Measurements from ENCODE around the gene STRBP. TPM values are rescaled to one million over a fixed set of nuclear protein-coding genes. Genes with fewer than 3 reads are reported as not detected.
A peak's percentile ranks its signal among the peaks of the same experiment; 100 is the strongest.

STRBP gene
- total and polyA plus RNA-seq, 3 donors from 2014 or later: 47.8 to 102 (median 66.5) TPM

DNA sequence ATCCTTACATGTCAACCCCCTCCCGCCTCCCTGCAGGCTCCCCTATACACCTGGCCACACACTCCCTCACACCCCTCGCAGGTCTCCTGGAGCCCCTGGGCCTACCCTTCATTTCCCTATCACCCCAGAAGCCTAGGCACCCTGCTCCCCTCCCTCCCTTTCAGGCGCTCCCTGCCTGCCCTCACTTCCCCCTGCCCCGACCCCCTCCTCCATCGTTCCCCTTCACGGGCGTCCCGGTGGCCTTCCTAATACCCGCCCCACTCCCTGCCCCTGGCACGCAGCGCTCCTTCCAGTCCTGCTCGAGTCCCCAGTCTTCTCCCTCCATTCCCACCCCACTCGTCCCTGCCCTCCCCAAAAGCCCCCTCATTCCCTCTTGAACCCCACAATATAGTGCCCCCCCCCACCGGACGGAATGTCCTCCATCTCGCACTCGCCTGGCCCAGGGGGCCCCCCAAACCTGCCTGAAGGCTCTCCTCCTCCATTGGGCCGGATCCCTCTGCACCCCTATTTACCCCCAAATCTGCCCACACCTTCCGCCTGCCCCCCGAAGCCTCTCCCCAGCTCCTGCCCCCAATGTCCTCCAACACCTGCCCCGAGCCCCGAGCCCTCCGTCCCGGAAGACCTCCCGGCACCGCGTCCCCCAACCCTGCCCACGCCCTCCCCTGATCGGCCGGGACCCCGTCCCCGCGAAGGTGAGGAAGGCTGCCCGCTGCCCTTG lies 746 bp downstream of the STRBP start:
- 3 to 7% methylated on average over 29 to 33 of the region's 34 CpGs for WGBS, 2 donors
- Histone ChIP-seq H3K36me3 (ENCODE audit: low read depth, missing control alignments) (no peaks in the 10 kb centered on the region), H3K4me3 (peak overlapping the region; percentile 71 to 81), H3K27ac (no peak overlapping the region), H3K4me1 (peaks cover 5% of the 10 kb centered on the region), H3K27me3 (no peaks in the 10 kb centered on the region), H3K9me3 (no peaks in the 10 kb centered on the region)
- no peak for TF ChIP-seq POLR2A (IDR thresholded peaks at IDR 0.05)
- TF ChIP-seq, protein P1, sequence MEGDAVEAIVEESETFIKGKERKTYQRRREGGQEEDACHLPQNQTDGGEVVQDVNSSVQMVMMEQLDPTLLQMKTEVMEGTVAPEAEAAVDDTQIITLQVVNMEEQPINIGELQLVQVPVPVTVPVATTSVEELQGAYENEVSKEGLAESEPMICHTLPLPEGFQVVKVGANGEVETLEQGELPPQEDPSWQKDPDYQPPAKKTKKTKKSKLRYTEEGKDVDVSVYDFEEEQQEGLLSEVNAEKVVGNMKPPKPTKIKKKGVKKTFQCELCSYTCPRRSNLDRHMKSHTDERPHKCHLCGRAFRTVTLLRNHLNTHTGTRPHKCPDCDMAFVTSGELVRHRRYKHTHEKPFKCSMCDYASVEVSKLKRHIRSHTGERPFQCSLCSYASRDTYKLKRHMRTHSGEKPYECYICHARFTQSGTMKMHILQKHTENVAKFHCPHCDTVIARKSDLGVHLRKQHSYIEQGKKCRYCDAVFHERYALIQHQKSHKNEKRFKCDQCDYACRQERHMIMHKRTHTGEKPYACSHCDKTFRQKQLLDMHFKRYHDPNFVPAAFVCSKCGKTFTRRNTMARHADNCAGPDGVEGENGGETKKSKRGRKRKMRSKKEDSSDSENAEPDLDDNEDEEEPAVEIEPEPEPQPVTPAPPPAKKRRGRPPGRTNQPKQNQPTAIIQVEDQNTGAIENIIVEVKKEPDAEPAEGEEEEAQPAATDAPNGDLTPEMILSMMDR (IDR thresholded peaks at IDR 0.05): no peak
- DNase-seq: no peak
- intact Hi-C loops (cut with DNase I; ENCODE audit: low total_unique reads): no loop called here

DNA sequence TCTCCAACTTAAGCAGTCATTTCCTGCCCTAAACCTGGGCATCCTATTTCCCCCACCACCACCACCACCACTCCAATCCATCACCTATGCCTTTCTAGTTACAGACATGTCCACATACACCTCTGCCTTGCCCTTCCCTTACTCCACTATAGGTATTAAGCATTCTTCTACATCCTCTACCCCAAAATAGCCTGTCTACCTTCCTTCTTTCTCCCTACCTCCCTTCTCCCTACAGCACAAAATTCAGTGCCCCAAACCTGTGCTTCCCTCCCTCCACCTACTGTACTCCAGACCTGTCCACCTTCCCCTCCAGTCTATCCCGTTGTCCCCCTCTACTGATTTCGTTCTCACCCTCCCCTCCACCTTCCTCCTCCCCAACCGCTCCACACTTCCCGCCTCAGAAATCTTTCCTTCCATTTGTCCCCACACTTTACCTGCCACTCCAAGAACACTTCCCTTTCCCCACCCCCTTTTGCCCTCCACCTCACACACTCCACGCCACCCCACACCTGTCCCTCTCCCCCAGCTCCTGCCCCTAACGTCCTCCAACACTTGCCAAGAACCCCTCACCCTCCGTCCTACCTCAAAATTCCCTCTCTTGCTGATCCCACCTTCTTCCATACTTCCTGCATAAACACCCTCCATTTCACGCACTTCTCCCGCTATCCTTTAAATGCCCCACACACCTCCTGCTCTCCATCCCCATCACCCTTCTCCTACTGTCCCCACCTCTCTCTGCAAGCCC lies 1.6 kb downstream of the STRBP start:
- Histone ChIP-seq H3K27ac (no peak overlapping the region), H3K9me3 (no peaks in the 10 kb centered on the region), H3K4me3 (peak overlapping the region; percentile 71 to 81), H3K36me3 (ENCODE audit: low read depth, missing control alignments) (no peaks in the 10 kb centered on the region), H3K27me3 (no peaks in the 10 kb centered on the region), H3K4me1 (peaks cover 5% of the 10 kb centered on the region)
- WGBS, 2 donors: 46 to 62% methylated on average over 9 of the region's 9 CpGs
- intact Hi-C loops (cut with DNase I; ENCODE audit: low total_unique reads): no loop called here
- TF ChIP-seq, protein P1 (IDR thresholded peaks at IDR 0.05): no peak
- TF ChIP-seq POLR2A (IDR thresholded peaks at IDR 0.05): no peak
- DNase-seq: no peak

DNA sequence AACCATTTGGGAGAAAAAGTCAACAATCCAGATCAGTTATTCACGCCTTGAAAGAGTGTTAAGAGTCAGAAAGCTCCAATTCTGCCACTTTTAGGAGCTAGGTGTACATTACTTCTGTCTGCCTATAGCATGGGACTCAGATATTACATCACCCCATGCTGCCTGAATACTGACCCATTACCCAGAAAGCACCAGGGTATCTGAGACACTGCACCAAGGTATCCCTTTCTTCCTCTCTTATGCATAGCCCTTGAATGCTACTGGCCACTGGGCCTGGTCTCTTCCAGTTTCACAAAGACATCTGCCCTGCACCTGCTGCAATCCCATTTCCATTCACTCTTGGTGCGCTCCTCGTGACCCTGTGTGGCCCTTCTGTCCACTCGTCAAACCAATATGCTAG lies 2.6 kb downstream of the STRBP start:
- H3K27ac ChIP-seq: no peak overlapping the region
- H3K9me3 ChIP-seq: no peaks in the 10 kb centered on the region
- H3K36me3 ChIP-seq (ENCODE audit: low read depth, missing control alignments): no peaks in the 10 kb centered on the region
- no peak for DNase-seq
- intact Hi-C loops (cut with DNase I; ENCODE audit: low total_unique reads): no loop called here
- no peak overlapping the region for H3K4me3 ChIP-seq
- TF ChIP-seq, protein P1 (IDR thresholded peaks at IDR 0.05): no peak
- TF ChIP-seq POLR2A (IDR thresholded peaks at IDR 0.05): no peak
- 84 to 92% methylated on average over 4 of the region's 4 CpGs for WGBS, 2 donors
- no peaks in the 10 kb centered on the region for H3K27me3 ChIP-seq
- peaks cover 5% of the 10 kb centered on the region for H3K4me1 ChIP-seq

DNA sequence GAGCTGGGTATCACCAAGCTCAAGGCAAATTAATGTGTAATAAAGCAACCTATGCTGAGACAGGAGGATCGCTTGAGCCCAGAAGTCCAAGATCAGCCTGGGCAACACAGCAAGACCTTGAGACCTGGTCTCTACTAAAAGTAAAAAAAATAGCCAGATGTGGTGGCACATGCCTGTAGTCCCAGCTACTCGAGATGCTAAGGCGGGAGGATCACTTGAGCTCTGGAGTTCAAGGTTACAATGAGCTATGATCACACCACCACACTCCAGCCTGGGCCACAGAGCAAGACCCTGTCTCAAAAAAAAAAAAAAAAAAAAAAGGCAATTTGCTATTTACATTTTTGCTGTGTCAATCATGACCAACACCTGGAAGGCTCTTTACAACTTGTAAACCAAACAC lies 5.2 kb downstream of the STRBP start:
- intact Hi-C loops (cut with DNase I; ENCODE audit: low total_unique reads): no loop called here
- TF ChIP-seq, protein P1 (IDR thresholded peaks at IDR 0.05): no peak
- TF ChIP-seq POLR2A (IDR thresholded peaks at IDR 0.05): no peak
- H3K9me3 ChIP-seq: no peaks in the 10 kb centered on the region
- 74 to 84% methylated on average over 3 of the region's 3 CpGs for WGBS, 2 donors
- DNase-seq: no peak
- H3K36me3 ChIP-seq (ENCODE audit: low read depth, missing control alignments): no peaks in the 10 kb centered on the region
- no peaks in the 10 kb centered on the region for H3K27me3 ChIP-seq
- no peak overlapping the region for H3K4me3 ChIP-seq
- H3K4me1 ChIP-seq: peaks cover 5% of the 10 kb centered on the region
- no peak overlapping the region for H3K27ac ChIP-seq

Data from testis (tissue), 3 donors.